ENCODE measurements around the gene PPA2.
"Not testable (repeated sequence)": the region's sequence is repeated elsewhere in the genome, so short reads cannot be mapped to it uniquely, and the experiment has no call there.

The PPA2 gene

DNA sequence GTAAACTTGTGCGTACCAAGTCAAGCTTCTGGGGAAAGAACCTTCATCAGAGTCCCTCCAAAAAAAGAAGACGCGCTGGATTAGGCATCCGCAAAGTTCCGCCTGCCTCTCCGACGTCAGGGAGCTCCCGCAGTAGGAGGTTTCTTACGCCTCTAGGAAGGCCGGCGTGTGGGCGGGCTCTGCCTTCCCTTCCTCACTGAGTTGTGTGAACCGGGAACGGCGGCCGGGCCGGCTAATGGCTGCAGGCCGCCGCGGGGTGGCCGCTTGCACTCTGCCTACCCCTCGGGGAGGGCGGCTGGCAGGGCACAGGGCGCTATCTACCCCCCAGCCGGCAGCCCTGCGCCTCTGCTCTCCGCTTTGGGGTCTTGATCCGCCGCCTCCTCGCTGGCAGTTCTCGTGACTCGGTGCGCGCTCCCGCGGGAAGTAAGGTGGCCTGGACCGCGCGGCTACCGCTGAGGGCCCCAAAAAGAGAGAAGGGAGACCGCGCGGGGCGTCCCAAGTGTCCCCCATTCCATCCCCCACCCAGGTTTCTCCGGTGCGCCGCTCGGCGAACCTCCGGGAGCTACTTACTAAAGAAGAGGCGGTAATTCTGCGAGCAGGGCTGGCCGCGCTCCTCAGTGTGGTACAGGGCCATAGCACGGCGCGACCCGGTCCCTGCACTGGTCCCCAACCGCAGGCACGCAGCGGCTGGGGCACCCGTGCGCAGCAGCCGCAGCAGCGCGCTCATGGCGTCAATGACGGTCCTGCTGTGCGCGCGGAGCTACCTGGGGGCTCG, at the start of gene PPA2:
PPA2 (minus strand) TSS at position 739 of the 775 bp plus-strand sequence; CDS start at position 727, 12 bp downstream.
- DNase-seq: peak; percentile 91

DNA sequence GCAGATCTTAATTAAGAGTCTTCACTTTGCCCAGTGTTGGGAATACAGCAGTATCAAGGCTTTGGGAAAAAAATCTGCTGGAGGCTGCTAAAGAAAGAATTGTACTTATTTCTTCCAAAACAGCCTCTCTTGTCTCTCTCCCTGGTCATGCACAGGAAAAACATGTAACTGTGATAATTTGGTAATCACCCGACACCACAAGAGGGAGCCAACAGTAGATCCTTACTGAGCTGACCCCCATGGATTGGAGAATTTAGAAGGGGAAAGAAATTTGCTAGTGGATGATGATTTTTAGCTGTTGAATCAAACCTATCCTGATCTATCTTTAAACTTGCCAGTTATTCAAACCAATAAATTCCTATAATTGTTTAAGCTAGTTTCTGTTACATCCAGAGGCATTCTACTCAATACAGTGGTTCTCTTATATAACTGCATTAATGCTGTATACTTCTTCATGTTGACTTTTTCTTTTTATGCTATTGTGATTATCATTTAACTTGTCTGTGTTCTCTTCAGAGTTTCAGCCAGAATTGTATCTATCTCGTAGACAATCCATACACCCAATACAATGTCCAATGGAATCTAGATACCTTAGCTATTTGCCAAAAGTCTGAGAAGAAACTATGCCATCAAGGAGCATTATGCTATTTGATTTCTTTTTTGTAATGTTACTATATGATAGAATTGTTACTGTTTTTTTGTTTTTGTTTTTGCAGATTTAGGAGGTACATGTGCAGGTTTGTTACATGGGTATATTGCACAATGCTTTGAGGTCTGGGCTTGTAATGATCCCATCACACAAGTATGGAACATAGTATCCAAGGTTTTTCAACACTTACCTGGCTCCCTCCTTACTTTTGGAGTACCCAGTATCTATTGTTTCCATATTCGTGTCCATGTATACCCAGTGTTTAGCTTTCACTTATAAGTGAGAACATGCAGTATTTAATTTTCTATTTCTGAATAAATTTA, 47.2 kb upstream of the PPA2 start:
- DNase-seq: peak; percentile 34

- no peak for DNase-seq
Observed at GRCh38 chr4:105510245-105510644, 36.4 kb upstream of the PPA2 start.

- DNase-seq: no peak
Observed at GRCh38 chr4:105509714-105510113, 35.9 kb upstream of the PPA2 start.

DNA sequence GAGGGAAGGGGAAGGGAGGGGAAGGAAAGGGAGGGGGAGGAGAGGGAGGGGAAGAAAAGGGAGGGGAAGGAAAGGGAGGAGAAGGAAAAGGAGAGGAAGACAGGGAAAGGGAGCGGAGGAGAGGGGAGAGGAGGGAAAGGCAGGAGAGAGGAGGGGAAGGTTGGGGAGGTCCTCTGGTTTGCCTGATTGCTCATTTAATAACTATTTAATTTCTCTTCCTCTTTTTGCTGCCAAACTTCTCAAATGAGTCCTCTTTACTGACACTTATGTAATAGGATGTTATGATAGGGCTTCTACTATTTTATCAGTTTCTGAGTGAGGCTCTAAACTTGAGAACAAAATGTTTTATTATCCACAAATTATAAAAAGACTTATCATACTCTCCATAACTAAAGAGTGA, 35.4 kb upstream of the PPA2 start:
- no peak for DNase-seq

DNA sequence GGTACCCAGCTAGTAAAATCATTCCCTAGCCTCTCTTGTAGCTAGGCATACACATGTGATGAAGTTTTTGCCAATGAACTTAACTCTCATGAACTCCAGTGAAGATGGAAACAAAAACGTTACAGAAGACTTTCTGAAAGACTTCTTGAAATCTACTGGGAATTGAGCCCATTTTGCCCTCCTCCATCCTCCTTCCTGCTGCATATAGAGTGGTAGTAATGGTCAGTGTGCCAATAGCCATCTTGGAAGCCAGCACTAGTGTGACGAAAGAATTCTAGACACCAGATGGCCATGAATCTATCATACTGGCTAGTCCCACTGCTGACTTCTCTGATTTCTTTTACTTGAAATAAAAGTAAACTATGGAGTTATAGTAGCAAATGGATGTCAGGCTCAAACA, 30.9 kb upstream of the PPA2 start:
- no peak for DNase-seq

DNA sequence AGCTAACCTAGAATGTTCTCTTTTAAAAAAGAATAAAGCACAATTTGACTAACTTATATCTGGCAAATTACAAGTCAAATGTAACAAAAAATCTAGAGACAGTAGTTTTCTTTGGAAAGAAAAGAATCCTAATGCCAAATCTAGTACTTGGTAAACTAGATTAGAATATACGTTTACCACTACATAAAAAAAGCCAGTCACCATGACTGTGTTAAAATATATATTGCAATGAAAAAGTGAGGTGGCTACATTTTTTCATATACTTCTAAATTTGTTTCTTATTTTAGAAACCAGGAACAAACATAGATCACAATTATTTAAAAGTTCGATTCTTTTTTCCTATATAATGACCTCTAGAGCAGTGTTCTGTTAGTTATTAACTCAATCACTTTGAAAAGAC, 29.6 kb upstream of the PPA2 start:
- DNase-seq: no peak

DNA sequence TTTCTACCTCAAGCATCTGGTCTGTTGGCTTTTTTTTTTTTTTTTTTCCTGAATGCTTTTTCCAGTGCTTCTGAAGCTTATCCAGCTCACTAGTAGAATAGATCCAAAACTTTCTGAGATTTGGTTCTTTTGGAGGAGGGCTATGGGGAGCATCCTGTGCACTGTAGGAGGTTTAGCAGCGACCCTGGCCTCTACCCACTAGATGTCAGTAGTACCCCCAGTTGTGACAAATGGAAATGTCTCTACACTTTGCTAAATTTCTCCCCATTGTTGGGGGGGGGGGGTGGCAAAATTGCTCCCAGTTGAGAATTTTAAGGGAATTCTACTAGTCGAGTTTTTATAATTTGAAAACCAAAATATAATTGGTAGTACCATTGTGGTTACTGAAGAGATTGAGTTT, 23.0 kb upstream of the PPA2 start:
- no peak for DNase-seq

DNA sequence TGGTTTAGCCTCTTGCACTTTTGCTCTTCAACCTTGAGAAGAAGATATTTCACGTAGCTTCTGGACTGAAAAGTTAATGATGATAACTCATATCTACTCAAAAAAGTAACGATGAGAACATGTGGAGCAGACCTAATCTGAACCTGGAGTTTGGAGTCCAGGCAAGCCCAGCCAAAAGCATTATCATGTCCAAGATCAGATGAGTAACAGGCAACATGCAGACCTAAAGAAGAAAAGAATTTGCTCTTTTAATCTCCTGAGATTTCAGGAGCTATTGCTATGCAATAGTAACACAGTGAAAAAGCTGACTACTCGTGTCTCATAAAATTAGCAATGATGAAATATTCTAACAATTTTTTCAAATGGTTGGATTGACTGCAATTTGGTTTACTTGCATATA, 21.8 kb upstream of the PPA2 start:
- DNase-seq: no peak

DNA sequence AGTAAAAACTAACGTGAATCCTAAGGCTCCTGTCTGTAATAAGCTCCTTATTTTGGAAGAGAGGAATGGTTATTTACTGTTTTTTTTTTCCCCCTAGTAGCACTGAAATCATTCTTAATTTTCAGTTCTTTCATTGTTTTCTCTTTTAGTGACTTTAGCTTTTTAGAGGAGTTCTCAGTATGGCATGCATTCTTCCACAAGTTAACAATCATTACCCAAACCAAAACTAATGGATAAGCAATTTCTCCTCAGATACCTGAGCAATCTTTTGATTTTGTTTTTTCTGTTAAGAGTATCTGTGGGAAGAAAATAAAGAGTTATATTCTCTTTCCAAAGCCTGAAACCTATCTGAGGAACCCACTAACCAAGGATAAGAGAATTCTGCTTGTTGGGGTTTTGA, 16.7 kb upstream of the PPA2 start:
- no peak for DNase-seq

DNA sequence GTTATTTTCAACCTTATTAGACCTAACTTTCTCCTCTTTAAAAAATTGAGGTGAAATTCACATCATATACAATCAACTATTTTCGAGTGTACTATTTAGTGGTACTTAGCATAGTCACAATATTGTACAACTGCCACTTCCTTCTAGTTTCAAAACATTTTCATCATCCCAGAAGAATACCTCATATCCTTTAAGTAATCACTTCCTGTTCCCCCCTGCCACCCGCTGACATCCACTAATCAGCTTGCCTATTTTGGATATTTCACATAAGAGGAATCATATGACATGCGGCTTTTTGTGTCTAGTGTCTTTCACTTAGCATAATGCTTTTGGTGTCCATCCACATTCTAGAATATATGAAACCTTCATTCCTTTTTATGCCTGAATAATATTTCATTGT, 10.0 kb upstream of the PPA2 start:
- DNase-seq: no peak

DNA sequence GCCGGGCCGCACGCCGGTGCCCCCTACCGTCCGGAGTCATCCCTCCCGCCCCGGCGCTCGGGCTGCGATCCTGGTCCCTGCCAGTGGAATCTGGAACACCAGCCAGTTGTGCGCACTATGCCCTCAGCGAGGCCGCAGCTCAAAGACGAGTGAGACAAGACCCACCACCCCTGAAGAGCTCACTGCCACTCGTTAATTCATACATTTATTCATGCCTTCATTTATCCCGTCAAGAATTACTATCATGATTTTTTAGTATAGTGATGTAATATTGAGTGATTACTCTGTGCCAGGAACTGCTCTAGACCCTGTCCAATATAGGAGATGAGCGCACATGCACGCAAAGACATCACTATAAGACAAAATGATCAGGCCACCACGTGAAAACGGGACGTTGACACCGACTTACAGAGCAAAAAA, 247 bp upstream of the PPA2 start:
- no peak for DNase-seq

DNA sequence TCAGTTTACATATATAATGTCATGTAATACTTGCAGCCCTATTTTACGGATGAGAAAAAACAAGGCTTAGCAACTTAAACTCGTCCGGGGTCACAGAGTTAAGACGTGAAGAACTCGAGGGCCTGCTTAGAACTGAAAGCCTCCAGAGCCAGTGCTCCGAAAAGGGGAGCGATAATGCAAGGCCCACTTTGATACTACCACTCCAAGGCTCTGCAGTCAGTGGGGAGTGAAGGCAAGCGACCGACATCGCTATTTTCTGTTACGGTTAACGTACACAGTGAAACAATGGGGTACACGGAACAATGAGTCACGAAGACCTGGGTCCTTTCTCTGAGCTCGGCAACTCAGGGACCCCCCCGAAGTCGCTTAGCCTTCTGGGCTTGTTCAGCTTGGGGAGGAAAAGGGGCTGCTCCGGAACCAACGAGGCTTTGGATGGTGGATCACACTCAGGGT, 965 bp downstream of the PPA2 start:
- no peak for DNase-seq

DNA sequence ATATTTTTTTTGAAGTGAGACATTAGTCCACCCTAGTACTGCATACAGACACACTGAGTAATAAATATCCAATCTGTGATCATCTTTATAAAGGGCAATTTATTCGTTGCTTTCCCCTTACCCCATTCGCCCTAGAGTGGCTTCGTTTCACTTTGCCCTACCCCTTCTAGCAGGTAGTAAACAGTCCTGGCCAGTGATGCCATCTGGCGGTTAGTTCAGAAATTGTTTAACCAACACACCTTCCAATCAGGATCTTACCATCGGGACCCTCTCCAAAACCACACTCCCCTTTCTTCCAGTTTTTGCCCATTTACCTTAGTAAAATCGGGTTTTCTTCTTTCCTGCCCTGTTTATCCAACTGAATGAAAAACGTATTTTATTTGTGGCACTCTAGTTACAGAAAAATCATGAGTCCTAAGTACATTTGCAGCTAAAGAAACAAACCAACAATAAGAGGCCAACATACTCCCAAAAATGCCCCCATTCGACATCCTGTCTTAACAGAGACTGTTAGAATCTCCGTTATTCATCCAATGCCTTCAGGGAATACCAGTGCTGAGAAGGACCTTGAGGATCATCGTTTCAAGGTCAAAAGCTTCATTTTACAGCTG, 2.2 kb downstream of the PPA2 start:
- peak; percentile 86 for DNase-seq

GRCh38 chr4:105470766-105471165, 3.1 kb downstream of the PPA2 start:
- no peak for DNase-seq

GRCh38 chr4:105469736-105470135, 4.1 kb downstream of the PPA2 start:
- DNase-seq: no peak

- no peak for DNase-seq
Observed at GRCh38 chr4:105466580-105466979, 7.3 kb downstream of the PPA2 start.

- not testable (repeated sequence) for DNase-seq
Observed at GRCh38 chr4:105464563-105464962, 9.3 kb downstream of the PPA2 start.

GRCh38 chr4:105462576-105462975, 11.3 kb downstream of the PPA2 start:
- DNase-seq: no peak

DNA sequence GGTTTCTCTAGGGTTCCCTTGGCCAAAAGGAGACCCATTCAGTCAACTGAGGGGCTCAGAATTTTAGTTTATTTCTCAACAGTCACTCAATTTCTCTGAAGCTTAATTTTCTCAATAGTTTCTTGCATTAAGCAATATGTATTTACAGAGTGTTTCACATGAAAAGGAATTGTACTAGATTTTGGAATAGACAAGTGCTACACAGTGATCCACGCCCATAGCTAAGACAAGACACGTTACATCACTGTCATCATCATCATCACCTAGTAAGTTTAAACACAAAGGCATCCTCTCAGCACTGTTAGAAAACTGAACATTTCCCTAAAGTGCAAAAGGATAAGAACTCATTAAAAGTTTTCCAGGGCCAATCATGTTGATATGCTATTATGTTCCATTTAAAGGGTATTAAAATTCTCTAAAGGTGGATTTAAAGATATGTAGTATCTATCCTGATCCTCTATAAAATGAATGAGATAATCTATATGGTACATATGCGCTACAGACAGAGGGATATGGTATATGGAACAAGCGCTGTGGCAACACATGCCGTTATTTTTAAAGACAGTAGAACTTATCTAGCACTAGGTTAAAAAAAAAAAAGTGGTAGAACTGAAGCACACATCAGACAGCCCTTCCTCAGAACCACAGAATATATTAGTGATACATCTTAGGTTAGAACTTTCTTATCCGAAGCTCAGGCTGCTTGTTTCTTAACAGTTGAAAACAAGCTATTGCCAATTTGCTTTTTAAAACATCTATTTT, 12.1 kb downstream of the PPA2 start:
- no peak for DNase-seq

GRCh38 chr4:105461221-105461620, 12.6 kb downstream of the PPA2 start:
- no peak for DNase-seq

DNA sequence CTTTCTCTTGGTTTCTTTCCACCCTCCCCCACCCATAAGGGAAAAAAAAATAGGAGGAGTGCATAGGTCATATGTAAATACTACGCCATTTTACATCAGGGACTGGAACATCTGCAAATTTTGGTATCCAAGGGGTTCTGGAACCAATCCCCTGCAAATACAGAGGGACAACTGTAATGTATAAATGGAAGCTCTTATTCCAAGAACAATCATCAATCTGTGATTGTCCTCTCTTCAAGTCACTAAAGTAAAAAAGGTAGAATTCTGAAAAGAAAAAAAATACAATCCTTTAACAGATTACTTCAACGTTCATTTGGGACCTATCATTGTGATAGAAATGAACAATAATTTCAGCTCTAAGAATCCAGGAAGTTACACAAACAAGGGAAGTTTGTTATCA, 13.6 kb downstream of the PPA2 start:
- no peak for DNase-seq

DNA sequence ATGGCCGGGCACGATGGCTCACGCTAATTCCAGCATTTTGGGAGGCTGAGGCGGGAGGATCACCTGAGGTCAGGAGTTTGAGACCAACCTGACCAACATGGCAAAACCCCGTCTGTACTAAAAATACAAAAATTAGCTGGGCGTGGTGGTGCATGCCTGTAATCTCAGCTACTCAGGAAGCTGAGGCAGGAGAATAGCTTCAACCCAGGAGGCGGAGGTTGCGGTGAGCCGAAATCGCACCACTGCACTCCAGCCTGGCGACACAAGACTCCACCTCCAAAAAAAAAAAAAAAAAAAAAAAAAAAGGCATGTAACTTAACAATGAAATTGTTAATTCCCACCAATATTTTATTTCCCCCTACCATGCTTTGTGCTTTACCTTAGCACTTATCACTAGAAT, 15.3 kb downstream of the PPA2 start:
- DNase-seq: not testable (repeated sequence)
